Kidney (tissue), 14 donors: ENCODE measurements around the gene ARHGEF6. TPM values are rescaled to one million over a fixed set of nuclear protein-coding genes. Genes with fewer than 3 reads are reported as not detected.

Experiments used
- DNase-seq, 5 donors: peaks; one replicate each; pipeline ENCODE4 v3.0.0-alpha.2; 2013 to 2020
- FAIRE-seq: peaks from 2 replicates; lab custom pipeline; 2012; peaks lifted over from hg19 to GRCh38; lab: Jason Lieb, UNC
- H3K27ac ChIP-seq, 2 donors: one replicate each; pipeline ENCODE4 v1.7.0; 2013; ENCODE audit warnings: low read depth in 2 of 2, low read length in 2 of 2, inconsistent platforms in 1 of 2
- H3K27me3 ChIP-seq: one replicate; pipeline ENCODE4 v1.7.1; 2013; ENCODE audit warnings: low read length, inconsistent platforms; ENCODE audit not compliant: control insufficient read depth, insufficient read depth
- H3K36me3 ChIP-seq, 3 donors: one replicate each; pipeline versions ENCODE4 v1.7.0 to v1.7.1; 2013; ENCODE audit warnings: low read length in 3 of 3, control low read depth in 1 of 3, inconsistent platforms in 1 of 3; ENCODE audit not compliant: insufficient read depth in 3 of 3, control insufficient read depth in 2 of 3
- H3K4me1 ChIP-seq, 3 donors: one replicate each; pipeline versions ENCODE4 v1.7.0 to v1.7.1; 2013; ENCODE audit warnings: low read length in 3 of 3, inconsistent platforms in 1 of 3, low read depth in 1 of 3; ENCODE audit not compliant: control insufficient read depth in 2 of 3, insufficient read depth in 2 of 3
- H3K4me3 ChIP-seq, 3 donors: one replicate each; pipeline versions ENCODE4 v1.7.0 to v1.8.1; 2013; ENCODE audit warnings: low read length in 3 of 3, control low read depth in 1 of 3, inconsistent platforms in 1 of 3
- H3K9ac ChIP-seq, 3 donors: one replicate each; pipeline versions ENCODE4 v1.7.0 to v1.7.1; 2013; ENCODE audit warnings: low read length in 3 of 3, control low read depth in 1 of 3, inconsistent platforms in 1 of 3
- H3K9me3 ChIP-seq, 3 donors: one replicate each; pipeline versions ENCODE4 v1.7.0 to v1.7.1; 2013; ENCODE audit warnings: low read length in 3 of 3, control low read depth in 1 of 3, inconsistent platforms in 1 of 3; ENCODE audit not compliant: control insufficient read depth in 2 of 3, insufficient read depth in 1 of 3
- intact Hi-C: fragments of 100-400 bp; cut with DNase I; formaldehyde crosslinking; loops from one replicate; pipeline ENCODE4 v1.11.1; 2022
- polyA plus RNA-seq: library from polyadenylated mRNA; stranded (reverse); fragments of 350-450 nt; fragmentation: Illumina TruSeq; extraction: RNeasy Lipid Tissue Mini Kit (QIAGEN cat#74804); gene quantifications from one replicate; pipeline ENCODE4 v1.2.3, GENCODE V29; 2014; ENCODE audit warnings: low read depth, low replicate concordance; ENCODE audit not compliant: insufficient read depth
- total RNA-seq: library from RNA; stranded (reverse); fragmentation: NEBNext Ultra II Directional; extraction: Animal tissue kit (Norgen Biotek cat#: 25700); gene quantifications from one replicate; pipeline ENCODE4 v1.2.1, GENCODE V29; 2021
- TF ChIP-seq, protein P1 (sequence below): IDR thresholded peaks from 3 replicates; pipeline ENCODE4 v1.5.1; 2012; ENCODE audit warnings: mild to moderate bottlenecking, moderate library complexity, borderline replicate concordance; ENCODE audit not compliant: insufficient read depth; ENCODE audit errors: extremely low read depth
- donor health status: control.
- donor health status: control.
- donor health status: control.
- donor health status: control.
- donor health status: control.
- donor health status: DM: yes; HTN: yes; CAD: no.
- donor health status: Normal renal cell carcinoma (clear cell type).

ARHGEF6 gene
- total and polyA plus RNA-seq, 2 donors from 2014 or later = 4.1 to 15.8 TPM

DNA sequence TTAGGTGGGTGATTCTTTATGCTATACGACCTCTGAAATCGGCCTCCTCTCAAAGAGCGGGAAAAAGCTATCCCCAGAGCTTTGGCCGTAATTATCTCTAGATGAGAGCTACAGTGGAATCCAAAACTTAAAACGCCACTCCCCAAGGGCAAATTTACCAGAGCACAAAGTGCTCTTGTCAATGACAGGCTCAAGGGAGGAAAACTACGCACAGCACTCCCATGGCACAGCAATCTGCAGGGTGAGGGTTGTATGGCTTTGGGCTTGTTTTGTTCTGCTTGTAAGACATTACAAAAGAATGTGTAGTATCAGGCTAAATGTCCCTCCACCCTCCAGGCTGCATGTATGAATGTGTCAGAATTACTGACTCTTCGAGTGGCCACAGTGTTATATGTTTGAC is 44.0 kb downstream of the ARHGEF6 start:
- Histone ChIP-seq H3K36me3 (no peaks in the 10 kb centered on the region), H3K4me3 (no peak overlapping the region), H3K9me3 (no peaks in the 10 kb centered on the region), H3K9ac (no peak overlapping the region), H3K4me1 (no peaks in the 10 kb centered on the region), H3K27ac (no peak overlapping the region), H3K27me3 (no peaks in the 10 kb centered on the region)
- DNase-seq = no peak
- intact Hi-C loops = no loop called here
- TF ChIP-seq, protein P1, sequence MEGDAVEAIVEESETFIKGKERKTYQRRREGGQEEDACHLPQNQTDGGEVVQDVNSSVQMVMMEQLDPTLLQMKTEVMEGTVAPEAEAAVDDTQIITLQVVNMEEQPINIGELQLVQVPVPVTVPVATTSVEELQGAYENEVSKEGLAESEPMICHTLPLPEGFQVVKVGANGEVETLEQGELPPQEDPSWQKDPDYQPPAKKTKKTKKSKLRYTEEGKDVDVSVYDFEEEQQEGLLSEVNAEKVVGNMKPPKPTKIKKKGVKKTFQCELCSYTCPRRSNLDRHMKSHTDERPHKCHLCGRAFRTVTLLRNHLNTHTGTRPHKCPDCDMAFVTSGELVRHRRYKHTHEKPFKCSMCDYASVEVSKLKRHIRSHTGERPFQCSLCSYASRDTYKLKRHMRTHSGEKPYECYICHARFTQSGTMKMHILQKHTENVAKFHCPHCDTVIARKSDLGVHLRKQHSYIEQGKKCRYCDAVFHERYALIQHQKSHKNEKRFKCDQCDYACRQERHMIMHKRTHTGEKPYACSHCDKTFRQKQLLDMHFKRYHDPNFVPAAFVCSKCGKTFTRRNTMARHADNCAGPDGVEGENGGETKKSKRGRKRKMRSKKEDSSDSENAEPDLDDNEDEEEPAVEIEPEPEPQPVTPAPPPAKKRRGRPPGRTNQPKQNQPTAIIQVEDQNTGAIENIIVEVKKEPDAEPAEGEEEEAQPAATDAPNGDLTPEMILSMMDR = no peak
- no peak for FAIRE-seq

DNA sequence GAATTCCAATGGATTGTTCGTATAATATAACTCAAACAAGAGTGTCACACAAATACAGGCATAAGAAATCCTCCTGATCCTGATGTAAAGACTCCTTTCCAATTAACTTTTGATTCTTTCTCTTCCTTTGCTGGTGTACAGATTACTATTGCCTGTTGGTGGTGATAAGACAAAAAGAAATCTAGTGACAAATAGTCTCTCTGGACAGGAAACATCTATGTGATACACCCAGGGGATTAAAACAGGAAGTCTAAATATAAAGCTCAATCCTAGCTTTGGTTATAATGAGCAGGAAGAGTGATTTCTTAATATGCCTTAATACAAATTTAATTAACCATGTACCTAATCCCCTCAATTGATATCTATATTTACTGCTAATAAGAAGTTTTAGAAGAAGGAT is 45.1 kb downstream of the ARHGEF6 start:
- TF ChIP-seq, protein P1 = no peak
- no peaks in the 10 kb centered on the region for H3K27me3 ChIP-seq
- DNase-seq = no peak
- H3K4me3 ChIP-seq = no peak overlapping the region
- intact Hi-C loops = no loop called here
- H3K36me3 ChIP-seq = no peaks in the 10 kb centered on the region
- H3K27ac ChIP-seq = peak overlapping the region in 1 of 2 donors; percentile 28
- FAIRE-seq = peak; percentile 81
- no peaks in the 10 kb centered on the region for H3K9me3 ChIP-seq
- no peaks in the 10 kb centered on the region for H3K4me1 ChIP-seq
- no peak overlapping the region for H3K9ac ChIP-seq

DNA sequence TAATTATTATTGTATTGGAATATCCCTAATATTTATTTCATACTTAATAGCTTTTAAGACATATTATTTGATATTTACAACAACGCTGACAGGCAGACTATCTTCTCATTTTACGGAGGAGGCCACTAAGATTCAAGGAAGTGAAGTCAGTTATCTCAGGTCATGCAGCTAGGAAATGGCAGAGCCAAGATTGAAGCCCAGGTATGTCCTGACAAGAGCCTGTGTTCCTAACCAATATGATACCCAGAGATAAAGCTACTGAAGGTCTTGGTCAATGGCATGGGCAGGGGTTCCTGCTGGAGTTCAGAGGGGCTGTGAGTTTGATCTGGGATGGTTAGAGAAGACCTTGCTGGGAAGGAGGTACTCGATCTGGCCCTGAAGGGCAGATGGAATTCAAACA is 47.1 kb downstream of the ARHGEF6 start:
- intact Hi-C loops = no loop called here
- H3K9ac ChIP-seq = no peak overlapping the region
- H3K4me3 ChIP-seq = no peak overlapping the region
- TF ChIP-seq, protein P1 = no peak
- no peak for FAIRE-seq
- DNase-seq = no peak
- no peaks in the 10 kb centered on the region for H3K27me3 ChIP-seq
- no peaks in the 10 kb centered on the region for H3K4me1 ChIP-seq
- H3K9me3 ChIP-seq = no peaks in the 10 kb centered on the region
- no peak overlapping the region for H3K27ac ChIP-seq
- H3K36me3 ChIP-seq = no peaks in the 10 kb centered on the region

DNA sequence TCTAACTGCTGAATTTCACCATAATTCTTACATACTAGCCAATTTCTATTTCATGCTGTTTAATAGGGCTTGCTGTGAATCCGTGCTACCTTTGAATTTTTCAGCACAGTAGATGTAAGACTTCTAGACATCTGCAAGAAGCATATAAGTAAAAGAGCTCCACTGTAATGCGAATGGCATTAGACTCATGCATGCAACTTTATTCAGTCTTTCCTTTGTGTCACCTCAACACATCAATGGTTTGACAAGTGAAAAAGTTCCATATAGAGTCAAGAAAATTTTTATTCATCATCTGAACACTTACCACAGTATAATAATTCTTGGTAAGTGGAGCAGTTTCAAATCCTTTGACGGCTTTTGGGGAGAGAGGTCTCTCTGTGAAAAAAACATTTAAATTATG is 48.9 kb downstream of the ARHGEF6 start:
- Histone ChIP-seq H3K27ac (no peak overlapping the region), H3K36me3 (no peaks in the 10 kb centered on the region), H3K9me3 (no peaks in the 10 kb centered on the region), H3K4me1 (no peaks in the 10 kb centered on the region), H3K4me3 (no peak overlapping the region), H3K27me3 (no peaks in the 10 kb centered on the region), H3K9ac (no peak overlapping the region)
- no peak for DNase-seq
- TF ChIP-seq, protein P1 = no peak
- FAIRE-seq = no peak
- intact Hi-C loops = no loop called here
